Esophagus (tissue), 2 donors: Measurements from ENCODE around the gene TRERF1. TPM values are rescaled to one million over a fixed set of nuclear protein-coding genes. Genes with fewer than 3 reads are reported as not detected.
A peak's percentile ranks its signal among the peaks of the same experiment; 100 is the strongest.

Experiments
- H3K27ac ChIP-seq, 2 donors: one replicate each; pipeline ENCODE4 v1.5.1; 2013; ENCODE audit warnings: low read depth in 2 of 2, mild to moderate bottlenecking in 2 of 2, inconsistent platforms in 1 of 2, low read length in 1 of 2, moderate library complexity in 1 of 2
- H3K27me3 ChIP-seq, 2 donors: one replicate each; pipeline ENCODE4 v1.6.1; 2013; ENCODE audit warnings: low read length in 2 of 2, control low read depth in 1 of 2, mild to moderate bottlenecking in 1 of 2; ENCODE audit not compliant: insufficient read depth in 2 of 2, control insufficient read depth in 1 of 2
- H3K36me3 ChIP-seq, 2 donors: one replicate each; pipeline ENCODE4 v1.6.1; 2013; ENCODE audit warnings: low read length in 1 of 2; ENCODE audit not compliant: control insufficient read depth in 2 of 2, insufficient read depth in 2 of 2
- H3K4me1 ChIP-seq, 2 donors: one replicate each; pipeline ENCODE4 v1.6.1; 2013; ENCODE audit warnings: low read length in 1 of 2; ENCODE audit not compliant: control insufficient read depth in 2 of 2, insufficient read depth in 2 of 2
- H3K4me3 ChIP-seq, 2 donors: one replicate each; pipeline ENCODE4 v1.5.1; 2013; ENCODE audit warnings: low read length in 2 of 2, mild to moderate bottlenecking in 2 of 2, low read depth in 1 of 2, moderate library complexity in 1 of 2
- H3K9me3 ChIP-seq, 2 donors: one replicate each; pipeline ENCODE4 v1.6.1; 2013; ENCODE audit warnings: mild to moderate bottlenecking in 2 of 2, low read depth in 1 of 2, low read length in 1 of 2, moderate library complexity in 1 of 2; ENCODE audit not compliant: control insufficient read depth in 2 of 2, insufficient read depth in 1 of 2
- WGBS, 2 donors: extraction: QIAGEN DNeasy Blood & Tissue Kit; methylation state at CpG; one replicate each; pipeline ENCODE4 v1.1.7; 2013; 5-methylcytosine and 5-hydroxymethylcytosine counted together
- polyA plus RNA-seq, 2 donors: library from polyadenylated mRNA; stranded (reverse); fragments of 200-250 nt; gene quantifications; one replicate each; pipeline ENCODE4 v1.2.3, GENCODE V29; 2013
- donor health status: healthy with polysubstance abuse.
- donor health status: Bipolar disorder and iron deficiency.

TRERF1 gene
- polyA plus RNA-seq, 2 donors: 4.6 to 8.1 TPM

DNA sequence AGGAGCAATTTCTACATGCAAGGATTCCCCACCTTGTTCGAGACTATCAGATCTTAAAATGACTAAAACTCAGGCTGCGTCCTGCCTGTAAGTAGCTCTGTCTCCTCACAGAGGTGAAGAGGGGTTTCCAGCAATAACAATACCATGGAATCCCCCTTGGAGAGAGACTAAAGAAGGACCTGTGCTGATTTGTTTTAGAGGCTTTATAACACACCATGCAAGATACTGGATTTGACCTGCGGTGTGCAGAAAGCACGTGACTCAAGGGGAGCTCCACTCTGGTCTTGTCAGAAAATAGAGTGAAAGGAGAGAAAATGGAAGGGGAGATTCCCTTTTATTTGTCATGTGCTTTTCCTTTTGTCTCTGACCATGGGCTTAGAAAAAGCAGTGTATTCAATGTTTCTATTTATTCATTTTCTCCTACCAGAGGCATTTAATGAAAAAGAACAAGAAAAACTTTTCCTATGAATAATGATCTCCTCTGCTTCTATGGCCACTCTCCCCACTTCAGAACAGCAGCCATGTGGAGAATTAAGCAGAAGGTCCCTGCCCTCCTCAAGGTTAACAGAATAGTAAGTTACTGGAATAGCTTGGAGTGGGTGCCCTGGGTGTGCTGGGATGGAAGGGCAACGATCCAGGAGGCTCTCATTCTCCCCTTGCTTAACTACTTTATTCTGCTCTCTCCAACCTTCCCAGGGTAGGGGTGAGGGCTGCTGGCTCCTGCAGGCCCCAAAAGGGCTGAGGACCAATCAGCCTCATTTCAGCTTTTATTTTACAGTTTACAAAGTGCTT is 214.8 kb downstream of the TRERF1 start:
- H3K36me3 ChIP-seq: peaks cover 0 to 13% of the 10 kb centered on the region in 2 donors

DNA sequence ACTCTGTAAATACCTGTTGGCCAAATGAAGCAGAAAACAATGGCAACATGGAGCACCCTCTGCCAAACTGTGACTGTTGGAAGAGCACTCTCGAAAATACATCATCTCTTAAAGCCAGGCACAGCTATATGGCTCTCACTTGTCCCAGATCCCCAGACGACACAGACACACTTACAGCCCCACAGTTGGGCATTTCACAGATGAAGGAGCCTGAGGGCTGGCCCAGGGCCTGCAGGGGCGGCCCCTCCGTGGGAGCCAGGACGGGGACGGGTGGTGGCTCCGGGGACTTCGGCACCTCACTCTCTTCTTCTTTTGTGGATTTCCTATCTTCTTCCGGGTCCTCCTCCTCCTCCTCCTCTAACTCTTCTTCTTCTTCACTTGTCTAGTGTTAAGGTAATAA is 215.7 kb downstream of the TRERF1 start:
- H3K9me3 ChIP-seq: no peaks in the 10 kb centered on the region
- no peaks in the 10 kb centered on the region for H3K27me3 ChIP-seq
- no peak overlapping the region for H3K4me3 ChIP-seq
- peaks cover 0 to 13% of the 10 kb centered on the region in 2 donors for H3K36me3 ChIP-seq
- peaks cover 0 to 7% of the 10 kb centered on the region in 2 donors for H3K4me1 ChIP-seq
- WGBS, 2 donors: 85 to 86% methylated on average over 9 of the region's 9 CpGs
- no peak overlapping the region for H3K27ac ChIP-seq

More for the DNA sequence above, 214.8 kb downstream of the TRERF1 start:
- no peaks in the 10 kb centered on the region for H3K27me3 ChIP-seq
- WGBS, 2 donors: 74 to 77% methylated on average over 5 of the region's 5 CpGs
- no peak overlapping the region for H3K27ac ChIP-seq
- no peaks in the 10 kb centered on the region for H3K9me3 ChIP-seq
- peaks cover 0 to 7% of the 10 kb centered on the region in 2 donors for H3K4me1 ChIP-seq
- no peak overlapping the region for H3K4me3 ChIP-seq

DNA sequence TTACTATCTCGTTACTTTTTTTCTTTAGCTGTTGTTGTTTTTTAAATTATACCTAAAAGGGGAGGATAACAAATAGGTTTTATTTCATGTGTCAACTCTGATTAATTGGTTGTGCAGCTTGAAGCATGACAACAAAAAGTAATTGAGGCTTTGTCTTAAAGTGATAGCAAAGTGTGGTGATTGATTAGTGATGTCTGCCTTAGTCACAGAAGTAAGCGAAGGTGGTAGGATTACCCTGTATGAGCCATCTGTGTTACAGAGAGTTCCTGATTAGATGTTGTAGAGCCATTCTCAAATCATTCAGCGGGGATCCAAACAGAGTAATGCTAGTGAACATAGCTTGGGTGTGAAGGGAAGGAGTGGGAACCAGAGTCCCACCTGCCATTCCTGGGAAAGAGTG is 219.7 kb downstream of the TRERF1 start:
- peaks cover 0 to 5% of the 10 kb centered on the region in 2 donors for H3K4me1 ChIP-seq
- no peak overlapping the region for H3K4me3 ChIP-seq
- H3K36me3 ChIP-seq: peaks cover 0 to 20% of the 10 kb centered on the region in 2 donors
- 83 to 90% methylated on average over 3 of the region's 3 CpGs for WGBS, 2 donors
- no peaks in the 10 kb centered on the region for H3K9me3 ChIP-seq
- H3K27ac ChIP-seq: peak overlapping the region in 1 of 2 donors; percentile 68
- H3K27me3 ChIP-seq: no peaks in the 10 kb centered on the region

DNA sequence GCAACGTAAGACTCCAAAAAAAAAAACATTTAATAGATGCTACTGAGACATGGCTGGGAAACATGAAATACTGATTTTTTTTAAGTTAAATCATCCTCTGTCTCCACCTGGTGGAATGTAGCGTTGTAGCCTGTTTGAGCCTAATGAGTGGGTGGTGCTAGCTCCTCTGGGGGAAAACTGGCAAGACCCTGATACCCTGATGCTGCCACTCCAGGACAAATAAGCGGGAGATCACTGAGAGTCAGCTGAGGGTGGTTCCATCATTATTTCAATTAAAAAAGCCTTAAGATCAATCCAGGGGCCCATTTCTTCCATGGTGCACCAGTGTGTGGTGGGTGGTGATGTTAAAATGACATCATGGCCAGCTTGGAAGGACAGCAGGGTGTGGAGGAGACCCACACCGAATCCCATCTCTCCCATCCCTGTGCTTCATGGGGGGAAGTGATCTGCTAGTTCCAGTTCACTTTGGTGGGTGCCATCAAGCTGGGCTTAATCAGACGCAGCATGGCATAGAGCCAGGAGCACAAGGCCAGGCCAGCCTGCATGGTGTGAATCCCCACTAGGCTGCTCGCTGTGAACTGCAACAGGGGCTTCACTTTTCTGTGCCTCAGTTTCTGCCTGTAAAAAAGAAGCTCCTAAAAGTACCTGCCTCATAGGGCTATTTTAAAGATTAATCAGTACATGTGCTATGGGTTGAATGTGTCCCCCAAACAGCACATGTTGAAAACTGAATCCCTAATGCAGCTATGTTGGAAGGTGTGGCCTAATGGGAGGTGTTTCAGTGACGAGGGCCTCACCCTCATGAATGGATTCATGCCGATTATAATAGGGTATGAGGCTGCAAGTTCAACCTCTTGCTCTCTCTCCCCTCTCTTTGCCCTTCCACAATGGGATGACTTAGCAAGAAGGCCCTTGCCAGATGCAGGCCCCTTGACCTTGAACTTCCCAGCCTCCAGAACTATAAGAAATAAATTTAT is 221.1 kb downstream of the TRERF1 start:
- H3K27me3 ChIP-seq: no peaks in the 10 kb centered on the region
- peak overlapping the region in 1 of 2 donors; percentile 81 for H3K27ac ChIP-seq
- H3K4me1 ChIP-seq: peaks cover 0 to 3% of the 10 kb centered on the region in 2 donors

DNA sequence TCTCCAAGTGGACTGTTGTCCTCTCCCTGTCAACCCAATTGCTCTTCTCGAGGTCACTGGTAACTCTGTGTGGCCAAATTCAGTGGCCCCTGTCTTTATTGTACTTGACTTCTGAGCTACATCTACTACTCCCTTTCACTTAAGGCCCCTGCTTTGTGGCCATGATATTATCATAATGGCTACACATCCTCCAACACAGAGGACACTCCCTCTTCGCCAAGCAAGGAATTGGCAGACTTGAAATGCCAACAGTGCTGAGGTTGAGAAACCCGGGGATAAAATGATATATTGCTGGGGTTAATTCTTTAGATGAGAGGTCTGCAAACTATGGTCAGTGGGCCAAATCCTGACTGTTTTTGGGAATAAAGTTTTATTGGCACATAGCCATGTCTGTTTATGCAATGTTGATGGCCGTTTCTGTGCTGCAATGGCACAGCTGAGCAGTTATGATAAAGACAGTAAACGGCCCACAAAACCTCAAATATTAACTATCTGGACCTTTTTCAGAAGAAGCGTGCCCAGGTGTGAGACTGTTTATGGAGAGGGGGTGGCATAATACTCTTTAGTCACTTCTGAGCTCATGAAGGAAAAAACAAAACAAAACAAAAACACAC is 222.1 kb downstream of the TRERF1 start:
- Histone ChIP-seq H3K27ac (peak overlapping the region in 1 of 2 donors; percentile 21), H3K4me3 (no peak overlapping the region), H3K4me1 (peaks cover 0 to 3% of the 10 kb centered on the region in 2 donors), H3K27me3 (no peaks in the 10 kb centered on the region), H3K9me3 (no peaks in the 10 kb centered on the region), H3K36me3 (peaks cover 0 to 12% of the 10 kb centered on the region in 2 donors)
- WGBS, 2 donors: 62 to 67% methylated on average over 6 of the region's 6 CpGs

More for the DNA sequence above, 221.1 kb downstream of the TRERF1 start:
- H3K9me3 ChIP-seq: no peaks in the 10 kb centered on the region
- no peak overlapping the region for H3K4me3 ChIP-seq
- 68 to 75% methylated on average over 8 of the region's 8 CpGs for WGBS, 2 donors
- peaks cover 0 to 12% of the 10 kb centered on the region in 2 donors for H3K36me3 ChIP-seq

DNA sequence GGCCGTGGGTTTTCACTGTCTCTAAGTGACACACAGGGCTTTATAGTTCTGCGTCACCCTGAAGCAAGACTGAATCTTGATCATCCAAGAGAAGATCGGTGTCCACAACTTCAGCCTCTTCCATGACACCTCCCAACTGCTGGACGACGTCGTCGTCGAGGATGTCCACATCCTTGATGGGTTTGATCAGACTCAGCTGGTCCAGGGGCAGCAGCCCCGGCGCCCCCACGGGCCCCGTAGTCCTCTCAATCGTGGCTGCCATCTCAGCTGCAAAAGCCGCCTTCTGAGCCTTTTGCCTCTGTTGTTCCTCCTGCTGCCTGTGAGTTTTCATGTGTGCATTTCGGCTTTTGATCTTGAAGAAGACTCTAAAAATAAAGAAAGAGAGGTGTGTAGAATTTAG is 223.4 kb downstream of the TRERF1 start:
- H3K4me1 ChIP-seq: peaks cover 0 to 3% of the 10 kb centered on the region in 2 donors
- 92 to 95% methylated on average over 15 of the region's 15 CpGs for WGBS, 2 donors
- no peaks in the 10 kb centered on the region for H3K9me3 ChIP-seq
- H3K27me3 ChIP-seq: no peaks in the 10 kb centered on the region
- peak overlapping the region; percentile 41 to 61 for H3K27ac ChIP-seq
- no peak overlapping the region for H3K4me3 ChIP-seq
- H3K36me3 ChIP-seq: peaks cover 0 to 12% of the 10 kb centered on the region in 2 donors

DNA sequence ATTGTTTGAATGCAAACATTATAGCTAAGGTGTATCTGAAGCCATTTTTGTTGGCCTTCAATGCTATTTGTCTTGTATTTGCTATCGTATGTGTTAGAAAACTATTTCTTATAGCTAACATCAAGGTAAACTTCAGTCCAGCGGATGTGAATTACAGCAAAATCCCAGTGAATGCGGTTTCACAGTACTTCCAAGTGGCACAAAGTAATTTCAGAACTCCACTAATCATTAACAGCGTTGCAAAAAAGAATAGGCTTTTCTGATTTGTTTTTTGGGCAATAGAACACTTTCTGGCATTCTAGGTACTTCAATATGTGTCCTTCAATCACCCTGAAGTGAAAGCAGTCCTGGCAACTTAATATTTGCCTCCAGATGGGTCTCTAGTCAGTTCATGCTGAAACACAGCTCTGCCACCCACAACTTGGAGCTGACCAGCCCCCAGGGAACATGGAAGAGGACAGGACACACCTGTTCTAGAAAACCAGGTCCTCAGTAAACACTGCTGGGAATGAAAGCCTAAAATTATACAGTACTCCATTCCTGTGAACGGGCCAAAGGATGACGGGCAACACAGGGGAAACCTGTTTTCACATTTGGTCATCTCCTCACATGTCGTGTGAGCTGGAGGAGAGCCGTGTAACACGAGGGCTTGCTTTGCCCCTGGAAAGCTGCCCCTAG is 224.4 kb downstream of the TRERF1 start:
- Histone ChIP-seq H3K27ac (peak overlapping the region; percentile 91 to 96), H3K4me1 (peaks cover 0 to 3% of the 10 kb centered on the region in 2 donors), H3K4me3 (peak overlapping the region in 1 of 2 donors; percentile 31), H3K27me3 (no peaks in the 10 kb centered on the region), H3K9me3 (no peaks in the 10 kb centered on the region), H3K36me3 (peaks cover 0 to 8% of the 10 kb centered on the region in 2 donors)
- 55 to 64% methylated on average over 9 of the region's 9 CpGs for WGBS, 2 donors

DNA sequence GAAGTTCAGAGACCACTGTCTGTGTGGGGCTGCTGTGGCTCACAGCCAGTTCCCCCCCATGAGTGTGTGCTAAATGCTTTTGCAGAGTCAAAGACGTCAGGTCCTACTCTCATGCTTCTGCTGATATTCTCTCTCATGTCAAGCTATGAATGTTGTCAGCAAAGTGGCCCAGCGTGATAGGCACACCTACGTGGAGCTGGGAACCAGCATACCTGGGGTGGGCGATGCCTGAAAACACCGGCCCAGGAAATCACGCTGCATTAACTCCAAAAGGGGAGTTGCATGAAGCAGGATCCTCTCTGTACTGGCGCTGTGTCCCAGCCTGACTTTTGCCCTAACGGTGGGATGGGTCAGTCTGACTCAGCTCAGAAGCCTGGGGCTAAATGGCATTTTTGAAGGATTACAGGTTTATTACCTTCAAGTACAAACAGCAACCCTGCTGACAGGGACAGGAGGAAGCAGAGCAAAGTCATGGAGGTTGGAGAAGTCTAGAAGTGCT is 225.0 kb downstream of the TRERF1 start:
- Histone ChIP-seq H3K4me1 (peaks cover 0 to 4% of the 10 kb centered on the region in 2 donors), H3K27me3 (no peaks in the 10 kb centered on the region), H3K27ac (peak overlapping the region; percentile 85 to 91), H3K36me3 (peaks cover 0 to 7% of the 10 kb centered on the region in 2 donors), H3K9me3 (no peaks in the 10 kb centered on the region), H3K4me3 (peak overlapping the region in 1 of 2 donors; percentile 31)
- WGBS, 2 donors: 41 to 47% methylated on average over 8 of the region's 8 CpGs
